NCI-H460 (cell line): ENCODE measurements around the gene TATDN3. TPM values are rescaled to one million over a fixed set of nuclear protein-coding genes. Genes with fewer than 3 reads are reported as not detected.

Experiments
- small RNA-seq, 2 experiments: library from RNA; depleted of rRNA; stranded (forward); fragments of <200 nt; gene quantifications; one replicate each; pipeline ENCODE3, GENCODE V24; 2014
- total RNA-seq: library from RNA; depleted of rRNA; stranded (reverse); fragments of >200 nt; shearing (Covaris generic); gene quantifications from 2 replicates; pipeline ENCODE4 v1.2.3, GENCODE V29; 2014; rRNA removed

The TATDN3 gene
- total RNA-seq, 1 experiment from 2014 or later = 41.1 TPM

Small RNA genes lying within 50 kb of the gene (small RNA-seq; reads per million reads assigned to genes)
- 0 reads per million in 2 experiments for gene AC104333.1
- 0 reads per million in 2 experiments for gene AC104333.2

Other genes with a start within 250 kb of the TATDN3 start
- gene ATF3, start 183.1 kb upstream of the TATDN3 start, total RNA-seq = 16.7 and 19.2 TPM in 2 replicates
- 5.3 and 7.6 TPM in 2 replicates for gene BATF3, start 92.1 kb upstream of the TATDN3 start, total RNA-seq
- 50.3 and 57.9 TPM in 2 replicates for gene NSL1, start 117 bp upstream of the TATDN3 start, total RNA-seq
- gene SPATA45, start 55.8 kb downstream of the TATDN3 start, total RNA-seq = not detected in 2 replicates
- gene FLVCR1, start 66.4 kb downstream of the TATDN3 start, total RNA-seq = 19.1 and 19.9 TPM in 2 replicates
- gene VASH2, start 158.6 kb downstream of the TATDN3 start, total RNA-seq = 1.3 and 2.8 TPM in 2 replicates
- 60.6 and 72.2 TPM in 2 replicates for gene ANGEL2, start 224.0 kb downstream of the TATDN3 start, total RNA-seq